GM18909 (cell line): ENCODE results near the gene TPK1.
"Not testable (repeated sequence)": the region's sequence is repeated elsewhere in the genome, so short reads cannot be mapped to it uniquely, and the experiment has no call there.

Source experiments
- ATAC-seq: cut with Tn5 transposase; IDR thresholded peaks from one replicate; pipeline ENCODE4 v1.9.1; 2021; ENCODE audit warnings: mild to moderate bottlenecking; ENCODE audit not compliant: unreplicated experiment, poor library complexity

The TPK1 gene

DNA sequence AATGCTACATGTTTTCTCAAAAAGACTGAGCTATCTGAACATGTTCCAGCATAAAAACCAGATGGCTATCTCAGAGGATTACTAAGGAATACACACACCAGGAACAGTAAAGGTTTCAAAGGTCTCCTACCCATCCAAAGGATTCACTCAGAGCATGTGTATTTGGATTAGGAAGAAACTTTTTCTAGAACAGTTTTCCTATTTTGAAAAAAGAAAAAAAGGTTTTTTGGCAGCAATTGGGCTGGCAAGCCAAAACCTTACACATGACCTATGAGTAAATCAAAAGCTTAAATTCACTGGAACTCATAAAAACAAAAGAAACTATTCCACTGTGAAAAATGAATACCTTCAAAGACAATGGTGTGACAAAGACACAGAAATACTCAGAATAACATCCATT lies 9.6 kb downstream of the TPK1 start:
- no peak for ATAC-seq

DNA sequence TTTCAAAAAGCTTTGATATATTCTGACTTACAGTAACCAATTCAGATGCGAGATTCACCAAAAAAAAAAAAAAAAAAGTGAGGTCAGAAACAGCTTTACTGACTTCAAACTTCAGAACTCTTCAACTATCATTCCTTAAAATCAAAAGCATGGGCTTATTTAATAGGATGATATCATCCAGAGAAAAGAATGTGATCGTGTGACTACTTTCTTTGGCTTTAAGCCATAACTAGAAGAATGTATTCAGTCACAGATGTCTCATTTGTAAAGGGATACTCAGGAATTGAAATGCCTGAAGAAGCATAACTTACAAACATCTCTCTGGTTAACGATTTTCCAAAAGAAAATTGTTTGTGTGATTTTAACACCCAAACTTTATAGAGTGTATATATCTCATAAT lies 11.5 kb downstream of the TPK1 start:
- ATAC-seq, result no peak

DNA sequence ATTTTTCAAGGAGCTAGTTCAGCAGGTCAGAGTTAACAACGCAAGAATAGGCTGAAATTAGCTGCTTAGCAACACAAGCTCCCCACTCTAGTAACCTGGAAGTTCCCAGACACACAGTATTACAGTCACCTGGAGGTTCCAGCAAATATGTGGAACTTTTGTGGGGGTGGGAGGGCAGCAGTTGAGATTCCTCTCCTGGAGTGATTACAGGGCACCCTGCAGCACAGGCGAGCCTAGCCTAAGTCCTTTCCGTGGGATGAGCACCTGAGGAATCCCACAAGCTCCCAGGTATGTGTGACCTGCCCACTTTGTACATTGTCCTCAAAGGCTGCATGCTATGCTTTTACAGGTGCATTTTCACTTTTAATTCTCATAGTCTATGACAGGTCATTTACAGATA lies 13.6 kb downstream of the TPK1 start:
- no peak for ATAC-seq

DNA sequence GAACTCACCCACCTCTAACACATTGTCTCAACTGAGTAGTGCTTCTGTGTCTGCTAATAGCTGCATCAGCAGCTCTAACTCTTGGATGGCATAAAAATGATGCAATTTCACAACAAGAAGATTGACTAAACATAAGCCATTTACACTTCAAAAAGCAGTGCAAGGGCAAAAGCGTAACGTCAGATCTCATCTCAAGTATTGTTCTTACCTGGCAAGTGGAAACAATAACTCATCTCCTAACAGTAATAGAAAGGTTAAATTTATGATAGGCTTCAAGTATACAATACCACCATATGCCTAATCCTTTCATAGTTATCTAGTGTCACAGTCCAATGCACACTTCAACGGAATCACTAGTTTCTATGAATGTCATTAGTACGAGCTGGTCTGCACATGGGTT lies 14.8 kb downstream of the TPK1 start:
- ATAC-seq, result peak; percentile 55

DNA sequence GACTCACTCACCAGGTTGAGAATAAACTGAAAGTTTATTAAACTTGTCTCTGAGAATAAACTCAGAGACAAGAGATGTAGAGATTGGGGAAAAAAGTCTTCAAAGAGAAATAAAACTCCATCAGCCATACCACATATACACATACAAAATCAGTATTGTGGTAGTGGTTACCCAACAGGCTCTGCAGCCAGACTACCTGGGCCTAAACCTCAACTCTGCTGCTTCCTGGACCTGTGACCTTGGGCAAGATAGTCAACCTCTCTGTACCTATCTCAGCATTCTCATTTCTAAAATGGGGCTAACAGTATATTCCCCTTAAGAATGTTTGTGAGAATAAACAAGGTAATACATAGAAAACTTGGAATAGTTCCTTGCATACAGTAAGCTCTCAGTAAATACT lies 15.3 kb downstream of the TPK1 start:
- ATAC-seq, result peak; percentile 22

DNA sequence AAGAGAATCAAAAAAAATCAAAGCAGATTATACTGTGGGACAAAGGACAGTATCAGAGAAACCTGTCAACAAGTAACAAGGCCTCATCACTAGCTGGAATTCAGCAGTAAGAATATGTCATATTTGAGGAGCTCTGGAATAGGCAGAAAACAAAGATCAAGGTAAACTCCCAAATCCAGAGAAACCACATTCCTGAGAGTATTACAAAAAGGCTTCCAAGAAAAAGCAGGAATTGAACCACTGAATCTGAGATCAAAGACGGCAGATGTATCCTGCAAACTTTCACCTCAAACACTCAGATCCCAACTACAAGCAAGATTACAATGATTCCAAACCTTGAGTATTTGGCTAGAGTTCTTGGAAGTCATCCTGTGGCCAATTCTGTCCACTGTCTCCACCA lies 16.3 kb downstream of the TPK1 start:
- no peak for ATAC-seq

DNA sequence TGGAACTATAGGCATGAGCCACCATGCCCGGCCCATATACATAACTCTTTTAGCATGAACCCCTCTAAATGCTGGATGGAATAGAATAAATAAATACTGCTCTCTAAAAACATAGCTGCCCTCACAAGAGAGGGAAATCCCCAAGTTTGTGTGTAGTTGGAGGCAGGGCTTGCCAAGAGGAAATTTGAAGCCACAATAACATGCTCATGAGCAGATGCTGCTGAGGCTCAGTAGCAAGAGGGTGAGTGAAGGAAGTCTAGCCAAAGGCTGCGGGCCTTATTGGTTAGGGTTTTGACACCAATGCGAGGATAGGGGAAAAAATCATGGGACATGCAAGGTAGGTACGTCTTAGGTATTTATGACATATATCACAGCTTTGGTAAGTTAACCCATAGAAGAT lies 17.3 kb downstream of the TPK1 start:
- peak; percentile 78 for ATAC-seq

DNA sequence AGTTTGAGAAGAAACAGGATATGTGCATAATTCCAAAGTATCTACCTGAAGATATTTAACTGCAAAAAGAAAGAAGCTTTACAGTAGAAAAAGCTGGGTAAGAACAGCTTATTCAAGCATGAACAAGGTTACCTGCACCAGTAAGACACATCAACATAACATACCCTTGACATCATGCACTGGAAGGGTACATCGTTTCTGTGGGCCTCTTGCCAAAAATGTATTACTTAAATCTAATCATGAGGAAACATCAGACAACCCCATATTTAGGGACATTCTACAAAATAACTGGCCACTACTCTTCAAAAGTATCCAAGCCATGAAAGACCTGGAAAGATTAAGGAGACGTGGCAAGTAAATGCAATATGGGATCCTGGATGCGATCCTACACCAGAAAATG lies 18.9 kb downstream of the TPK1 start:
- no peak for ATAC-seq

DNA sequence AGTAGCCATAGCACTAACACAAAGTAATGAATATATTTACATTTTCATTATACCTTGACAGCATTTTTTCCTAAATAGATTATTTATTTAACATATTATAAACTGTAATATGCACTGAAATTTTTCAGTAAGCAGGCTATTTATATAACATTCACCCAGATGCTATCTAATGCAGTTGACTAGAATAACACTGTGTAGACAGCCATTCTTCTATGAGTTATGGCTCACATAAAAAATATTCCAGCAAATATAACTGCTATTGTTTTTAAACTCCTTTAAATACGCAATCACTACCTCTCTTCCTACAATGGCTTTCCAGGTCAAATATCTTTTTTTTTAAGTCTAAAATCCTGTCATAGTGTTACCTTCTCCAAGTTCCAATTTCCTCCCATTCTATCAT lies 21.6 kb downstream of the TPK1 start:
- ATAC-seq, result no peak

DNA sequence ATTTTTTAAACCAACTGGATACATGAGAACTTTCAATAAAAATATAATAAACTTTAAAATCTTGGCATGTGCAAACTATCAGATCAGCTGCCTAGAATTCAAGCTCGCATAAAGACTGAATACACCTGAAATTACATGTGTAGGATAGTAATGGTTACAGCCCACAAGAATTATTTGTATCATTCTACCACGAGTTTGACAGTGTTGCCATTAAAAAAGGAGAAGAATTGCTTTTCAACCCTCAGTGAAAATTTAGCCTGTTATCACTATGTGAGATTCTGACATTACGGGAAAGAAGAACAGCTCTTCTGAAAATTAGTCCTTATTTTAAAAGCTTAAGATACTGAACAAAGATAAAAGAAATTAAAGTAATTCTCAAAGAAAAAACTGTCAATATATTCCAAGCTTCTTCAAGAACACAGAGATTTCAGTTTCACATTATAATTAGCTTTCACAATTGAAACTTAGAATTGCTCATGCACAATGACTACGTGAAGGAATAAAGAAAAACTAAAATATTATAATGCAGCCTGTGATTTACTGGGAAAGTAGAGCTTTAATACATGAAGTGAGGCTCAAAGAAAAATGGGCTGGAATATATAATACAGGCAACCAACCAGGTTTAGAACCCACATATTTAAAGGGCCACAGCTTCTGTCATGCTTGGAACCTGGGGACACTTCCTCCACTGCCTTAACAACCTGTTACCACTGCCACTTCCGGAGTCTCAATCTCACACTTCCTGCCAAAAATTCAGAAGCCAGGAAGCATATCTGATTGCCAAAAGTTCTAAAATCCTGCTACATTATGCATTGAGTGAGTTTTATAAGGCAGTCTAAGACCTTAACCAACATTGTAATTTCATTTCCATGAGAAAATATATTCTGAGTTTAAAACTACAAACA lies 23.2 kb downstream of the TPK1 start:
- peak; percentile 95 for ATAC-seq

DNA sequence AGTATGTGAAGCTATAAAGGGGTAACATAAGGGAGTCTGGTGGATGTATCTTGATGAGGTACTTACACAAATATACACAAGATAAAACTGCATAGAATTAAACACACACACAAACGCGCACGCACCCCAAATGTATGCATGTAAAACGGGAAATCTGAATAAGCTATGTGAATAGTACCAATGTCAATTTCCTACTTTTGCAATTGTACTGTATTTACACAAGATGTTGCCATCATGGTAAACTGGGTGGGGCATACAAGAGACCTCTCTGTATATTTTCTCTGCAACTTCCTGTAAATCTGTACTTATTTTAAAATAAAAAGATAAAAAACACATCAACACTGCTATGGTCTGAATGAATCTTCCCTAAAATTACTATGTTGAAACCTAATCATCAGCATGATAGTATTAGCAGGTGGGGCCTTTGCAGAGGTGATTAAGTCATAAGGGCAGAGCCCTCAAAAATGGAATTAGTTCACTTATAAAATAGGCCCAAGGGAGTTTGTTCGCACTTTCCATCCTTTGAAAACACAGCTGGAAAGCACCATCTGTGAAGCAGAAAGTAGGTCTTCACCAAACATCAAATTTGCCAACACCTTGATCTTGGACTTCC lies 30.1 kb downstream of the TPK1 start:
- no peak for ATAC-seq

DNA sequence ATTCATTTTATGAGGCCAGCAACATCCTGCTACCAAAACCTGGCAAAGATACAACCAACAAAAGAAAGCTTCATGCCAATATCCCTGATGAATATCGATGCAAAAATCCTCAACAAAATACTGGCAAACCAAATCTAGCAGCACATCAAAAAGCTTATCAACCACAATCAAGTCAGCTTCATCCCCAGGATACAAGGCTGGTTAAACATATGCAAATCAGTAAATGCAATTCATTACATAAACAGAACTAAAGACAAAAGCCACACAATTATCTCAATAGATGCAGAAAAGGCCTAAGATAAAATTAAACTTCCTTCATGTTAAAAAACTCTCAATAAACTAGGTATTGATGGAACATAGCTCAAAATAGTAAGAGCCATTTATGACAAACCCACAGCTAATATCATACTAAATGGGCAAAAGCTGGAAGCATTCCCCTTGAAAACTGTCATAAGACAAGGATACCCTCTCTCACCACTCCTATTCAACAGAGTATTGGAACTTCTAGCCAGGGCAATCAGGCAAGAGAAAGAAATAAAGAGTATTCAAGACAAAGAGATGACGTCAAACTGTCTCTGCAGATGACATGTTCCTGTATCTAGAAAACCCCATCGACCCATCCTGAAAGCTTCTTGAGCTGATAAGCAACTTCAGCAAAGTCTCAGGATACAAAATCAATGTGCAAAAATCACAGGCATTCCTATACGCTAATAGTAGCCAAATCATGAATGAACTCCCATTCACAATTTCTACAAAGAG lies 35.0 kb downstream of the TPK1 start:
- not testable (repeated sequence) for ATAC-seq

DNA sequence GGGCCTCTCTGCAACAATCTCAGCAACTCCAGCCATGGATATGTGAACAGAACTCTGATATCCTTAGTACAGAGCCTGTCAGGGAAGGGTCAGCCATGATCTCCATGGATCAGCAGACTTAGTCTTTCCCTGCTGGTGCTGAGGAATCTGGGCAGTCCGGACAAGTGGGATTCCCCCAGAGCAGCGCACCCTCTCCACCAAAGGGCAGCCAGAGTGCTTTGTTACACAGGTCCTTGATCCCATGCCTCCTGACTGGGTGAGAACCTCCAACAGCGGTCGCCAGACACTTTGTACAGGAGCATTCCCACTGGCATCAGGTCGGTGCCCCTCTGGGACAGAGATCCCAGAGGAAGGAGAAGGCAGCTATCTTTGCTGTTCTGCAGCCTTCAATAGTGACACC lies 38.9 kb downstream of the TPK1 start:
- ATAC-seq, result no peak

DNA sequence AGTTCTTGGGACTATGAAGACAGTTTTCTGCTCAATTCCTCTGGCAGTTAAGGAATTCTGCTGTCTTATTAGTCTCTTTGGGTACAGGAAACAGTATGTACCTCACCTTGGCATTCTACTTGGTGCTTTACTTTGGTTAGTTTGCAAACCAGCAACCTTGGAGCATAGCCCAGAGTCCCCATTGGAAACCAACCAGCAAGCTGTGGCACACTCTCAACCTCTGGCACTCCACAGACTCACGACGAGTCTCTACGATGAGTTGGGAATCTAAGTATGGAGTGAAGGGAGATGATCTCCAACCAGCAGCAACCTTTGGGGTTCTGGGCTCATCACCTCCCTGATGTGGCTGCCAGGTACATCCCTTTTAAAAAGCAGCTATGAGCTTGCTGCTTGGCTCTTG lies 43.8 kb downstream of the TPK1 start:
- no peak for ATAC-seq

DNA sequence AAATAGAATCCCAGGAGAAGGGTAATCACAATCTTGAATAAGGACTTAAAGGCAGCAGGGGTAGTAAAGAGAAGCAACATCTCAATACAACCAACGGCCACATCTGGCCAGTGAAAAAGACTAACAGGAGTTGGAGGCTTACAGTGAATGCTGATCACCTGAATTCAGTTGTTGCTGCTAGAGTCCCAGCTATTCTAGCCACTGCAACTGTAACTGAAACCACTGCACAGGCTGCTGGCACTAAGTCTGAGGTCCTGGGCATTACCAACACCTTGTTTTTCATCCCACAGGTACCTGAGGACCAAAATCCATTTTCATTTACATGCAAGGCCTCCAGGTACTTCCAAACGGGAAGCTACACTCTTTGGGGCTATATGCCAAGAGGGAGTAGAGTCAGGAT lies 44.4 kb downstream of the TPK1 start:
- ATAC-seq, result no peak

DNA sequence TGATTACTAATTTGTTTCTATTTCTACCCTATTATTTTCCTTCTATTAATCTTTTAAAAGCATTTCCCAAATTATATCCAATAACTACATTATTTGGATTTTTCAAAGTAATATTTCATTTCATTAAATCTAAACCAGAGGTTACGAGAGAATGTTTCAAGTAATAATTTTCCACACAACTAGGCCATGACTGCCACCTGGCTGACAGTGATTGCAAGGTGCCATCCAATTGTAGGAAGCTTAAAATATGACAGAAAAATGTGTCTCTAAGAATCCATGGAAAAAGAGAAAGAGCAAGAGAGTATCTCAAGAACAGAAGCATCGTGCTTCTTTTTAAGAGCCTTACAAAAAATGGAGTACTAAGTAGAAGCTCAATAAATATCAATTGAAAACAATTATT lies 48.7 kb downstream of the TPK1 start:
- no peak for ATAC-seq

DNA sequence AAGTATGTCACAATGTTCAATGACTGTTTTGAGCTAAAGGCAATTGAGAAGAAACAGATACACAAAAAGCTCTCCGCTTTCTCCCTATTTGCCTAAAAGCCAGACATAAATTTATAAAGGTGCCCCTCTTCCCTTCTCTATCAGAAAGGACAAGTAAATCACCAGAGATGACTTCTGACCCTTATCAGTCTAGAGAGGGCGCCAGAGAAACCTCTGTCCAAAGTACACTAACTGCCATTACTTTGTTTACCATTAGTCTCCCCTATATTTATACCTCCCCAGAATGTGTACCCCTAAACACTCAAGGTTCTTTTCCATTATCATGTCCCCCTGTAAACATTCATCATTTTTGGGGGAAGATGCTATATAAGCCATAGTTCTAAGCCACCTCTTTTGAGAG lies 49.3 kb downstream of the TPK1 start:
- peak; percentile 75 for ATAC-seq

DNA sequence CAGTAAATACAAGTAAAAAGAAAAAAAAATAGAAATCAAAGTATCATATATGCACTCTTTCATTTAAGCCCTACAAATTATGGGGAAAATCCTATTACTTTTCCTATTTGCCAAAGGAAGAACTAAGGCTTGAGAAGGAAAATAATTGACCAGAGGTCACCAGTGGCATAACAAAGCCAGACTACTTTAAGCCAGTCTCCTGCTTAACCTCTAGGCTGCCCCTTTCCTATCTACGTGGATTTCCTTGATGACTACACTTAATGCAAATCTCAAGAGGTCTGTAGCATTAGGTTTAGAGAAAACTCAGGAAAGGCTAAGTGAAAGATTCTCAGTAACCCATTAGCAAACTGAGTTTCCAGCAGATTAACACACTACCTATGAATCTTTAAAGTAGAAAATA lies 49.8 kb downstream of the TPK1 start:
- ATAC-seq, result peak; percentile 25

DNA sequence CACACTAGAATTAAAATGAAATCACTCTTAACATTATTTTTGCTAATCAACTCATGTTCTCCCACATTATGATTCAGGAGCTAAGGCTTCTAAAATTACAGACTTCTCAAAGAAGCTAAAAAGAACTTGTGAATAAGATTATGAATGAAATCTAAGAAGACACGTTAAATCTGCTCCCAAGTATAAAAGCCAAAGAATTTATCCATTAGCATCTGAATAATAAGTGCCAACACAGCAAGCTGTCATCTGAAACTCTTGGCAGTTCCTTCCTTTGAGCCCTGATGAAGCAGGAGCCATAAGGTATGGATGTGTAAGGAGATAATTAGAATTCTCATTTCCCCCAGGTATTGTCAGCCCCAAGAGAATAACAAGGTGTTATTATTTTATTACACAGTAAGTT lies 50.3 kb downstream of the TPK1 start:
- no peak for ATAC-seq

DNA sequence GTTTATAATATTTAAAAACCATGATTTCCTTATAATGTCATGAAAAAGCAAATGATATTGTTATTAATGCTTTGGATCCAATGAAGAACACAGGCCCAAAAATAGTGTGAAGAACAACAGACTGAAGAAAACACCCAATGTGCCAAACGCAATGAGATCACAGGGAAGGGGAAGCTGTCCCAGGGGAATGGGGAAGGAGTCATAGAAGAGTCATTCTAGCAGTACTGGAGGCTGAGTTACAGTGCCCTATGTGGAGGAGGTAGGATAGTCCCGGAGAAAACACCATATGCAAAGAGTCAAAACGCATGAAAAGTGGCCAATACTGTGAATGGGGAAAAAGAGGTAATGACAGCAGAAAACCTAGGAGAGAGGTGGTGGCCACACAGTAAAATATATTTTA lies 50.9 kb downstream of the TPK1 start:
- no peak for ATAC-seq

DNA sequence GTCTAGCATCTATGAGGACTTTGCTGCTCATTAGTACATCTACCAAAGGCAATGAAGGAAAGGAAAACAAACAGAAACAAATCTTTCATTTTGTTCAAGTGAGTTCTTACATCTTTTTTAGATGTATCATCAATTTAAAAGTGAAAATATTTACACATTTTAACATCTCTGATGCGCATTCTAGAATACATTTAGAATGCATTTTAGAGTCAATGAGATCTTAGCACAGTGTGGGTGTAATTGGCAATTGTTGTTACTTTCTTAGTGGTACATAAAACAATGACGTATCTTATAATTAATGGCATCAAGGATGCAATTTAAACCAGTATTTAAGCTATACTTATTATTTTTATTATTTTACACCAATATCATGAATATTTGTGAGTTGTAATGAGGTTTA lies 51.4 kb downstream of the TPK1 start:
- no peak for ATAC-seq
